ENCODE results near the gene EGFL8. TPM values are rescaled to one million over a fixed set of nuclear protein-coding genes. Genes with fewer than 3 reads are reported as not detected.
A peak's percentile ranks its signal among the peaks of the same experiment; 100 is the strongest.

The EGFL8 gene
- total and polyA plus RNA-seq, 8 donors = 2.2 to 46.8 (median 6.0) TPM

- H3K27ac ChIP-seq = peak overlapping the region; percentile 86 to 96 (median 90)
- DNase-seq (peak in 1 of 6 donors; percentile 78), FAIRE-seq (no peak), ATAC-seq (no peak)
- peaks cover 20 to 31% (median 24%) of the 10 kb centered on the region in 3 donors for H3K4me1 ChIP-seq
- no peaks in the 10 kb centered on the region for H3K36me3 ChIP-seq
- peak overlapping the region; percentile 28 to 88 (median 48) for H3K4me3 ChIP-seq
- H3K9me3 ChIP-seq = no peaks in the 10 kb centered on the region
- intact Hi-C loops (cut with DNase I) = no loop called here
- WGBS, 2 donors = 2 to 3% methylated on average over 21 to 24 of the region's 24 CpGs
- no peaks in the 10 kb centered on the region for H3K27me3 ChIP-seq
- TF ChIP-seq CTCF (IDR thresholded peaks at IDR 0.05) = no peak
Observed at GRCh38 chr6:32178547-32179440, 14.4 kb downstream of the EGFL8 start.

GRCh38 chr6:32179766-32180405 is 15.5 kb downstream of the EGFL8 start:
- Histone ChIP-seq H3K4me3 (no peak overlapping the region), H3K27ac (no peak overlapping the region), H3K4me1 (peaks cover 20 to 24% (median 22%) of the 10 kb centered on the region in 3 donors), H3K27me3 (no peaks in the 10 kb centered on the region), H3K36me3 (no peaks in the 10 kb centered on the region), H3K9me3 (no peaks in the 10 kb centered on the region)
- intact Hi-C loops (cut with DNase I) = no loop called here
- TF ChIP-seq CTCF (IDR thresholded peaks at IDR 0.05) = no peak
- WGBS, 2 donors = 73 to 78% methylated on average over 10 of the region's 10 CpGs
- peak in 1 of 6 donors; percentile 43 for DNase-seq
- no peak for FAIRE-seq
- ATAC-seq = no peak

GRCh38 chr6:32181148-32181702 is 16.8 kb downstream of the EGFL8 start:
- H3K4me1 ChIP-seq = peaks cover 15 to 18% (median 15%) of the 10 kb centered on the region in 3 donors
- intact Hi-C loops (cut with DNase I) = no loop called here

GRCh38 chr6:32181915-32182529 is 17.6 kb downstream of the EGFL8 start:
- H3K4me1 ChIP-seq = peaks cover 7 to 11% (median 7%) of the 10 kb centered on the region in 3 donors
- 85 to 86% methylated on average over 10 of the region's 10 CpGs for WGBS, 2 donors
- H3K27me3 ChIP-seq = no peaks in the 10 kb centered on the region
- intact Hi-C loops (cut with DNase I) = no loop called here
- no peak overlapping the region for H3K27ac ChIP-seq
- no peak for ATAC-seq
- TF ChIP-seq CTCF (IDR thresholded peaks at IDR 0.05) = no peak
- no peak for FAIRE-seq
- H3K9me3 ChIP-seq = no peaks in the 10 kb centered on the region
- H3K36me3 ChIP-seq = no peaks in the 10 kb centered on the region
- peak in 1 of 6 donors; percentile 6 for DNase-seq
- H3K4me3 ChIP-seq = no peak overlapping the region

More at GRCh38 chr6:32181148-32181702, 16.8 kb downstream of the EGFL8 start:
- TF ChIP-seq CTCF (IDR thresholded peaks at IDR 0.05) = no peak
- FAIRE-seq (no peak), ATAC-seq (no peak), DNase-seq (peak in 2 of 6 donors; percentile 12 to 27)
- Histone ChIP-seq H3K9me3 (no peaks in the 10 kb centered on the region), H3K27me3 (no peaks in the 10 kb centered on the region), H3K27ac (no peak overlapping the region), H3K4me3 (no peak overlapping the region), H3K36me3 (no peaks in the 10 kb centered on the region)
- WGBS, 2 donors = 90 to 96% methylated on average over 12 to 15 of the region's 15 CpGs
